ENCODE results near the gene CD226. TPM values are rescaled to one million over a fixed set of nuclear protein-coding genes. Genes with fewer than 3 reads are reported as not detected.
A peak's percentile ranks its signal among the peaks of the same experiment; 100 is the strongest.
"Not testable (repeated sequence)": the region's sequence is repeated elsewhere in the genome, so short reads cannot be mapped to it uniquely, and the experiment has no call there.

Gene CD226
- total RNA-seq, 1 donor from 2014 or later, result 2.1 TPM

DNA sequence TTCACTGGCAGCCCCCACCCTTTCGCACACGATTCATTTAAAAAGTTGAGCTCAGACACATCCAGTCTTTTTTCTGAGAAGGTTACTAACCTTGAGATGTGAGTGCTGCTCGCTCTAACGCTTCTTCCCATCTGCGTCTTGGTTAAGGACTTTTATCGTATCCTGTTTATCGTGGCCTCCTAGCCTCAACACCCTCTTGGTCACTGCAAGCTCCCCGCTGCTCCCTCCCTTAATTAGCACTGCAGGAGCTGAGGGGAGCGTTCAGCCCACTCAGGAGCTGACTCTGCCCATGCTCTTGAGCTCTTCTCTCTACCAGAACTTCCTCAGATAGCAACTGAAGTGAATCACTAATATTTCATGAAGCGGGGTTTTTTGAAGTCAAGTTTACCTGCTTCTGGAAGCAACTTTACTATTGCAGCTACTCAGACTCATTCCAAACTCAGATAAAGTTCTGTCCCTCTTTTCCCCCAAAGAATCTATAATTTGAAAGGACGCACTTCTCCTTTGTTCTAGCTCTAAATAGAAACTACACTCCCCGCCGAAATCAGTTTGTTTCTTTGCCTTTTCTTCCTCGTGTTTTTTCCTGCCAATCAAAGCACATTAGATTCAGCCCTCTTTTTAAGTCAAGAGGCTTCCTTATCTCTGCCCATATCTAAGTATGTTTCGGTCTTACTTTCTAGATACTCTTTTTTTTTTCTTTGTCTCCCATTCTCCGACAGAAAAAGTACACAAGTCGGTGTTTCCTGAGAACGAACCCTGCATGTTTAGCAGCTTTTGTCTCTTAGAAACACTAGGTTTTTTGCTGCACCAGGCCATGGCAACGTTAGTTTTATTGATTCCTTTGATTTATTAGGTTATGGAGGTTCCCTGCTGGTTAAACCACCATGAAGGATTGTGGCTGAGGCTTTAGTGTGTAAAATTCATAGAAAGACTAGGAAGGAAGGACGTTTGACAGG, 9.3 kb upstream of the CD226 start:
- DNase-seq, result no peak

DNA sequence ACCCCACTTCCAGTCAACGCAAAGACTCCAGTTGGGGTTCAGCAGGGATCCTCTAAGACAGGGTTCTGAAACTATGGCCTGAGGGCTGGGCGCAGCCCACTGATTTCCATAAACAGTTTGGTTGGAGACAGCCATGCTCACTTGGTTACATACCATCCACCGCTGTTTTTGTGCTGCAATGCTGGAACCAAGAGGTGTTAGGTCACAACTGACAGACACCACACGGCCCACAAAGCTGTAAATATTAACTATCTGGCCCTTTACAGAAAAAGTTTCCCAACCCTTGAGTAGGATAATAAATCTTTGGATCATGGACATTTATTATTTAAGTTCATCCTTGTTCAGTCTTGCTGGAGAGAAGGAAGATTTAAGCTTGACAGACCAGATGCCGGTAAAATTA, 8.4 kb upstream of the CD226 start:
- DNase-seq, result no peak

DNA sequence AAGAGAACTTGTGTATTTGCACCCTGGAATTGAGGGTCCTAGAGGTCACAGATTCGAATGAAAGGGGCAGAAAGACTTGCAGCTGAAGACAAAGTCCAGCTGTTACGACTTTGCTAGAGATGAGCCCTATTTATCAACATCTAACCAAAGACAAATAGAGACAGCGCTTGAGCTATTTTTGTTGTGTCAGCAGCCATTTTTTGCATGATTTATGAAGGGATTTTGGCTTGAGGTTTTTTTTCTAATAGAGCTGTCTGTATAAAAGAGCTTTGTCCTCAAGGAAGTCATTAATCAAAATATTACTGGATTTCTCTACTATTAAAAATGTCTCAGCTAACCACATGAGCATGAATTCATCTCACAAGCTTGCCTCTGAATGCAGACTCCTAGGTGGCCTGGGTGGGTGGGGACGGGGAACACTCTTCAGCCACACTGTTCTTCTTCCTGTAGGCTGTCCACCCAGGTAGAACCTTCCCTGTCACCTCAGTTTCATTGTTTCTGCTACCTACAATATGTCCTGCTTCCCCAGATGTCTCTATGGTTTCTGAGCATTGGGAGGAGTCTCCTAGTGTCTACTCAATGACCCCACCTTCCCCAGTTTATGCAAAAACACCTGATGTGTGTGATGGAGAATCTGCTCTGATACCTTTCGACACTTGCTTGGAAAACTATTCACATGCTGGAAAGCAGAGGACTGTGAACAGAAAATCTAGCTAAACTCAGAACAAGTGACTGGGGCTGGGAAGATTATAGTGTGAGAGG, 7.2 kb upstream of the CD226 start:
- DNase-seq, result no peak

DNA sequence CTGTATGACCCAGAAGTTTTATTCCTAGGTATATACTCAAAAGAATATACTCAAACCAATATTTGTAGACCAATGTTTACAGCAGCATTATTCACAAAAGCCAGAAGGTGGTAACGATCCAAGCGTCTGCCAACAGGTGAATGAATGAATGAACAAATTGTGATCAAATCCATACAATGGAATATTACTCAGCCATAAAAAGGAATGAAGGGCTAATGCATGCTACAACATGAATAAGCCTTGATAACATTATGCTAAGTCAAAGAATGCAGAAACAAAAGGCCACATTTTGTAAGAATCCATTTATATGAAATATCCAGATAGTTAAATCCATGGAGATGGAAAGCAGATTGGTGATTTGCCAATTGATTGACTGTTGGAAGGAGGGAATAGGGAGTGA, 5.5 kb upstream of the CD226 start:
- DNase-seq, result no peak

DNA sequence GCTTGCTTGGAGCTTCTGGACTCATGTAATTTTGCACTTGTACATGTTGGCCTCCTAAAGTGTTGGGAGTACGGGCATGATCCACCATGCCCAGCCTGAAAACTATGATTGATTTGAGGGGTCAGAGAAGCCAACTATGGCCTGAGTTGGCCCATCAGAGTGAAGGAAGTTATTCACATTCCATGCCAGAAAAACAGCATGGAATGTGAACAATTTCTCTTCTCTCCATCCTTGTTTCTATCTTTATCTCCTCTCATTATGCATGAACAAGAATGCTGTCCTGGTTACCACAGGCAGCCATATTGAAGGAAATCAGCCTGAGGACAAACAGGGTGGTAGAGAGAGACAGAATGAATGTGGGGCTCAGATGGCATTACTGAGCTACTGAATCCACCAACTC, 3.5 kb upstream of the CD226 start:
- DNase-seq, result no peak

DNA sequence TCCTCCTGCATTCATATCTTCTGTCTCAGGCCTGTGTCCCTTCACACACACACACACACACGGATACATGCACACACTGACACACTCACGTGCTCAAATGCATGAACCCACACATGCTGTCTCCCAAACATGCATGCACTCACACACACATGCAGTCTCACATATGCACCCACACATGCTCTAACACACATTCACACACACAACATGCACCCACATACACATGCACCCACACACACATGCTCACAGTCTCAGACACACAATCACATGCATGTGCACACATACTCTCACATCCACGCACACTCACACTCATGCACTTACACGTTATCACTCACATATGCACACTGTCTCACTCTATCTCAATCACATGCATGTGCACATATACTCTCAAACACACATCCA, 1.9 kb upstream of the CD226 start:
- no peak for DNase-seq

DNA sequence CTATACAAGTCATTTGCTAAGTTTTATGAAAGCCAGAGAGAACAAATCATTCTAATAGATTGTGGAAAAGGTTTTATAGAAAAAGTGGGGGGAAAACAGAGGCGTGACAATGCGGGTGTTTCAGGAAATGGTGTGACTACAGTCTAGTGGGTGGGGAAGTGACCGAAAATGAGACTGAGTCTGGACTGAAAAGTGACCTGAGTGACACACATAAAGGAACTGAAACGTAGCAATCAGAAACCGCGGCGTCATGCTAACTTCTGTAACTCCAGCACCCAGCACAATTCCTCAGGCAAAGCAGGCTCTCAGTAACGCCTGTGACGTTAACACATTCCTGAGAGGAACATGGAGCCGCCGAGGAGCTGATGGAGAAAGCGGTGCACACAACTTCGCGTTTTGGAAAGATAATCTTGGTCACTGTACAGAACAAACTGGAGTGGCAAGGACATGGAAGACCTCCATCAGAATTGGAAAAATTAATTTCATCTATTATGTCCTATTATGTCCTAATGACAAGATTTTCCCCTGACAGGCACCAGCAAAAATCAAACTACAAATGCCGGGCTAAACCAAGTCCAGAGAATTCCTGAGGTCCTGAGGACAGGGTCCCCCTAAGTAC, 1.4 kb upstream of the CD226 start:
- peak; percentile 14 for DNase-seq

DNA sequence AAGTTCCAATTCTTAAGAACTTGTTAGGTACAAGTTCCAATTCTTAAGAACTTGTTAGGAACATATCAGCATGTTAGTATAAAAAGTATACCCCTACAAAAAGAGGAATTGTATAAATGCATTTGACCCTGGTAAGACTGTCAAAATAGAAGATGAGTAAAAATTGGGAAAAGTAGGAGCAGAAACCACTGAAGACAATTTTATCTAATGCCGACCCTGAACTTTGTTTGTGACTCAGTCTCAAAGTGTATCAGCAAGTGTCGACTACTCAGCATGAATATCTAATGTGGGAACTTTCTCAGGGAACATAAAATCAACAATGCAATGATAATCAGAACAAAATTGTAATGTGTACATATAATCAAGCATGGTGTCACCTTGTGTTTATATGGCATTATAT, 583 bp upstream of the CD226 start:
- DNase-seq, result no peak

DNA sequence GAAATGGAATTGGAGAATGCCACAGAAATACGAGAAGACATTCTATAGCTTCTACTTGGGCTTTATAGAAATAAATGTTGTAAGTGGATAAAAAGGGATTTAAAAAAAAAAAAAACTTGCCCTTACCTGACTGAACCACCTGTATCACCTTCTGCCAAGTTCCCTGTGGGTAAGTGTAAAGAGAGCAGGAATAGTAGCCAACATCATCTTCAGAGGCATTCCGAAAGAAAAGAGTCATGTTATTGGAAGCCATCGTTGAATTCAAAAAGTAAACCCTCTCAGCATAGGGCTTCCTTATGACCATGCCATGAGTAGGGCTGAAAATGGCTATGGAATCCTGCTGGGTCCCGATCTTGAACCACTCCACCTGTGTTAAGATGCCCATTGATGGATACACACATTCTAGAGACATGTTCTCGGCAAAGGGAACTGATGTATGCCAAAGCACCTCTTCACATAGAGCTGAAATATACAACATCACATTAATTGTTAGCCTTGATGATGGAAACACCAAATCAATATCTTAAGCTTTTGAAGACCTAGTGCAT, 991 bp downstream of the CD226 start:
- no peak for DNase-seq

DNA sequence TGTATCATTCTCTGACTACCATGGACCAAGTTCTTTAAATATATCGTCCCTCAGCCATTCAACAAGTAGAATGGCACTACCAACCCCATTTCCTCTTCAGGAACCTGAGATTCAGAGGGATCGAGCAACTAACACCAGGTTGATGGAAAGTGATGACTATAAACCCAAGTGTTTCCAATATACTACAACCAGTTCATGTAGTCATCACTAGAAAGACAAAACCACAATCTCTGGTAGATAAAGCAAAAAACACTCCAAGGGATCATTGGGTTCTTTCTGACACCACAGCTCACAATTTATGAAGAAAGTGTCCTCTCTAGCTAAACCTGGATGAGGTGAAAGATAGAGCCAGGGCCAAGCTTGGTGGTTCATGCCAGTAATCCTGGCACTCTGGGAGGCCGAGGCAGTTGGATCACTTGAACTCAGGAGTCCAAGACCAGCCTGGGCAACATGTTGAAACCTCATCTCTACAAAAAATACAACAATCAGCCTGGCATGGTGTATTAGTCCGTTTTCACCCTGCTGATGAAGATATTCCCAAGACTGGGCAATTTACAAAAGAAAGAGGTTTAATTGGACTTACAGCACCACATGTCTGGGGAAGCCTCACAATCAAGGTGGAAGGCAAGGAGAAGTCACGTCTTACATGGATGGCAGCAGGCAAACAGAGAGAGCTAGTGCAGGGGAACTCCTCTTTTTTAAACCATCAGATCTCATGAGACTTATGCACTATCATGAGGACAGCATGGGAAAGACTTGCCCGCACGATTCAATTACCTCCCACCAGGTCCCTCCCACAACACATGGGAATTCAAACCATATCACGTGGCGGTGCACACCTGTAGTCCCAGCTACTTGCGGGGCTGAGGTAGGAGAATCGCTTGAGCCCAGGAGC, 2.2 kb downstream of the CD226 start:
- no peak for DNase-seq

DNA sequence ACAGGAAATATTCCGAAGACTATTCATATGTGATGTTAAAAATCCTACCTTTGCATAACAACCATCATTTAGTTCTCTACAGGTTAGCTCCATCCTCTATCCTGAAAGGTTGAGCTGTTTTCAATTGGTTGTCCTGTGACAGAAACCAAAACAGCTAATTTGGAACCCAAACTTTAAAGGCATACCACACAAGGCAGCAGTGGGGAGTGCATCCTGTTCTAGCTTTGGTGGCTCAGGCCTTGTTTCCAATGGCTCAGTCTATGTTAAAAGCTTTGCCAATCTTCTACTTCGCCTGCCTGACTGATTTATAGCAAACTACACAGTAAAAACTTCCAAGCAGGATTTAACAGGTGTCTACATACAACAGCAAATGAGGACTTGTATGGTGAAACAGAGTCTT, 3.2 kb downstream of the CD226 start:
- DNase-seq, result no peak

DNA sequence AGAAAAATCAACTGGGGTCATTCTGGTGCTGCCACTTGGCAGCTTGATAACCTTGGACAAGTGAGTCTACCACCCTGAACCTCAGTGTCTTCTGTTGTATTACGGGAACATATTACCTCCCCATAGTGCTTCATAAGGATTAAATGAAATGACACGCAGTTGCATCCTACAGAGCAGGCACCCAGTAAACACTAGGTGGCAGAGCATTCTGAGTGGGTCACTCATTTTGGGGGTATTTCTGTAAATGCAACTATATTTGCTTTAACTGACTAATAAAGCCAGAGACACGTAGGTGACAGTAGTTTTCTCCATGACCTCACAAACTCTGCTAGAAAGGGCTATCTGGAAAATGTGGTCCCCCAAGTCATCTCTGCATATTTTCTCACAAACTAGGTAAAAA, 4.7 kb downstream of the CD226 start:
- no peak for DNase-seq

DNA sequence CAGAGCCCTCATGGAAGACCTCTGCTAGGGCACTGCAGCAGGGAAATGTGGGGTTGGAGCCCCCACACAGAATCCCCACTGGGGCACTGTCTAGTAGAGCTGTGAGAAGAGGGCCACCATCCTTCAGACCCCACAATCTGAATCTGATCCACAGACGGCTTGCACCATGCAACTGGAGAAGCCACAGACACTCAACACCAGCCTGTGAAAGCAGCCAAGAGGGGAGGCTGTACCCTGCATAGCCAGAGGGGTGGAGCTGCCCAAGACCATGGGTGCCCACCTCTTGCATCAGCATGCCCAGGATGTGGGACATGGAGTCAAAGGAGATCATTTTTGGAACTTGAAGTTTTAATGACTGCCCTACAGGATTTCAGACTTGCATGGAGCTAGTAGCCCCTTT, 6.5 kb downstream of the CD226 start:
- no peak for DNase-seq

DNA sequence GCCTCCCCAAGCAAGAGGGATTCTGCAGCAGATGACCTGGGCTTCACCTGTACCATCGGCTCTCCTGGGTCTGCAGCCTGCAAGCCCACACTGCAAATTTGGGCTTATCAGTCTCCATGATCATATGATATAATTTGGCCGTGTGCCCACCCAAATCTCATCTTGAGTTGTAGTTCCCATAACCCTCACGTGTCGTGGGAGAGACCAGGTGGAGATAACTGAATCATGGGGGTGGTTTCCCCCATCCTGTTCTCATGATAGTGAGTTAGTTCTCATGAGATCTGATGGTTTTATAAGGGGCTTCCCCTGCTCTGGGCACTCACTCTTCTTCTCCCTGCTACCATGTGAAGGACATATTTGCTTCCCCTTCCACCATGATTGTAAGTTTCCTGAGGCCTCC, 7.9 kb downstream of the CD226 start:
- not testable (repeated sequence) for DNase-seq

DNA sequence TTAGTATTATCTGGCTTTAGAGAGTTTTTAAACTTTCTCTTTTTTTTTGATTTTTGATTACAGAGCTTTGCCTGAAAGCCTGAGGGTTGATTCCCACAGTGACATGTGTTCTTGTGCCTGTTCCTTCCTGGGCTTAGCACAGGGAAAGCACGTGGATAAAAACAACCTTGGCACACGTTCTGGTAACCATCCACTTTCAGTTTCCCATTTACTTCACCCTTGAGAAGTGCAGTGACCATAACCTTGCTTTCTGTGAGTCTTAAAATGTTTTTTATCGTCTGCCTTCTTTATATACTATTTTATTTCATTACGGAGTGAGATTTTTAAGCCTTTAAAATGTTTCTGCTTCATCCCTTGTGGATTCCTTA, 11.5 kb downstream of the CD226 start:
- DNase-seq, result no peak

DNA sequence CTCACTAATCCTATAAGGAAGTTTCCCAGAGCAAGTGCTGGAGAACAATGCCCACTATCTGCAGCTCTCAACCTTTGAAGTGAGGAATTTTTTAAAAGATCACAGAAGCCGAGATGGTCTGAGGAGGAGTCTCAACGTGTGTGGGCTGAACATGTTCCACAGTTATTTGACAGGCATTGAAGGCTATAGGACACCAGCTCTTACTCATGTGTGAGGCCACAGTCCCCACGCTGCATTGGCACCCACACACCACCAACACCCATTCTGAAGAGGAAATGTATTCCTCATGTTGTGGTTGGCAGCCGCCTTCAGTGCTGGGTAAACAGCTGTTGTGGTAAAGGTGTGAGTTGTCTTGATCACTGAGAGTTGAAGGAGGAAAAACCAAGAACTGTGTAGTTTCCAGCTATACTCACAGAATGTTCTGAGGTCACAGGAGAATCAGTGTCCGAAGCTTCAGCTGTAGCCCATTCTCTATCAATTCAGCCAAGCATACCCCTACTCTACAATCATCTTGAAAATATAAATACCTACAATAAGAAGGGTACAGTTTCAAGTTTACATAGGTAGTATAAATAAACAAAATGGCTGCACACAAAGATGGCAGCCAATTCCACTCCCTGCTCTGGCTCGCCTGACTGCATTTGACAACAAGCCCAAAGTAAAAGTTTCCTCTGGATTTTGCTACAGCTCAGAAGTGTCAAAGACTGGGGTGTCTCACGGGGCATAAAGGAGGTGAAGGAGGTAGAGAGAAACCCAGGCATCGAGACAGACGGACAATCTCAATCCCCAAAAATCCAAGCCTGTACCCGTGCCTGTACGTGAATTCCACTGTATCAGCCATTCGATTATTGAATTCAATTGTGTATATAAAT, 12.1 kb downstream of the CD226 start:
- DNase-seq, result no peak

DNA sequence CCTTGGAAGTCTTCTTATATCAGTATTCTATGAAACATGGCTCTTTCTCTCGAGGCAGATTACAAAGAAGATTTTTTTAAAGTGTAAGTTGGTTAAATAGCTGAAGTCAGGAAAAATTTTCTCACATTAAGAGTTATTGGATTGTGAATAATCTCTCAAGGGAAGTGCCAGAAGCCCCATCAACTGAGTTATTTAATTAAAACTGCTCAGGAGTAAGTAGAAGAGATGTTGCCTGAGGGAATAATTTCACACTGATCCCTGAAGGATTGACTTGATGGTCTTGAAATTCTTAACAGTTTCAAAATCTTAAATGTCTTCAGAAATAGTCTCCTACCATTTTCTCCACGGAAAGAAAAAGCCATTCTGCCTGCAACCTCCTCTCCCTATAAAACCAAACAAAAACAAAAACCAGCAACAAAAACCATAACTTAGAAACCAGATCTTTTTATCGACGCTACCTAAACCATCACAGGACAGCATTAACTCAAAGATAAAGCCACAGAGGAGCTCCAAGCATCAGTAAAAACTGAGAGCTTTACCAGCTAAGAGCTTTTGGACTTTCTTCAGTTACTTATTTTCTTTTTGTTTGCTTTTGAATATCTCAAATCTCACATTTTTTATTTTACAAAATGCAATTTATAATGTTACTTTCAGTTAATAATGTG, 12.9 kb downstream of the CD226 start:
- no peak for DNase-seq

DNA sequence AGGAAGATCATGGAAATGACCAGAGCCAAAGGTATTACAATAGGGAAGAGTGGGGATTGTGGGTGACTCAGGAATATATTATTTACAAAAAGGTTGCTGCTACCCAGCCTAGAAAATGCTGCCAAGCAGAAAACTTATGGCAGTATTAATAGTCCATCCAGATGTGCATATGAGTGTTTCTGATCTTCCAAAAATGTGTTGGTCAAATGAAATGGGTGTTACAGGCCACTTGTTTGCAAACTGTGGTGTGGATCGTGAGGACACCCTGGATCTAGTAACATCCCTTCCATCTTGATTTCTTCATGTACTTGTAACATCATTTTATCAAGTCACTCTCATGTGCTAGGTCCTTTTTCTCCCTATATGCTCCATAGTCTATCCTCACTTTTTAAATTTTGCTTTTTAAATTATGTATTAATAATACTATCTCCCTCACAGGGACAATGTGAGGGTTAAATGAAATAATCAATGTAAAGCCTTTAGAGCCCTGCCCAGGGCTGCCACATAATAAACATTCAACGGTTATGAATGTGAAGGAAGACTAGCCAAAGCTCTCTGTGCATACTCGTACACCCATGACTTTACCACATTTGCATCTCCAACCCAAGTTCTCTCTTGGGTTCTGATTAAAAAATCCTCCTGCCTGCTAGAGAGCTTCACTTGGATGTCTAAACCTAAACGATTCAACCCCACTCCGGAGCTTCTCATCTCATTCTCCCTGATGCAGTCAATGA, 18.5 kb downstream of the CD226 start:
- no peak for DNase-seq

DNA sequence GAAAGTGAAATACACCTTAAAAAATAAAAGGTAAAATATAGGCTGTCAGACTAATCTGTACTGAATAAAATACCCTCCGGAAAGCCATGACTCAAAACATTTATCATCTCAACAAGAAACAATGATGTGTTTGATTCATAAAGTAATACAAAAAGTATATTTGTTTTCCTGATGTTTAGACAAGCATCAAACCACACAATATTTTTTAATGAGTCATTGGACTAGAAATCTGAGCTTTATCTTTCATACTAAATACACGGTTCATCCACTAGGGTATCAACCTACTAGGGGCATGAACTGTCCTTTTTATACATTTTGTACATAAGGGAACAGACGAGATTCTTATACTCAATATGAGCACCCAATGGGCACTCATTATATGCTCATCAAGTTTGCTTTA, 31.3 kb downstream of the CD226 start:
- DNase-seq, result no peak

DNA sequence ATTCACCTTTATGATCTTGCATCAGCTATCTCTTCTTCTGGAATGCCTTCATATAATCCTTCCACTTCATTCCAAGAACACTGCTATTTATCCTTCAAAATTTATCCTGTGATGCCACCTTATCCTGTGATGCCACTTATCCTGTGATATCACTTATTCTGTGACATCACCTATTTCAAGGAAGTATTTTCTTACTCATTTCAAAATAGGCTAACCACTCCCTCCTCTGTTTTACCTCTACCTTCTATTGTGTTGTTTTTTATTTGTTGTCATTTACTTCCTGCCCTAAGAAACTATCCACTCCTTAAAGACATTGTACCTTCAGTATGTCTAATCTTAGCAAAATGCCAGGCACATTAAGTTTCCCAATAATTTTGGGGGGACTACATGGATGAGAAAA, 38.8 kb downstream of the CD226 start:
- DNase-seq, result no peak

Data from tongue (tissue), 2 donors.